ENCODE data around the gene CD52.
A peak's percentile ranks its signal among the peaks of the same experiment; 100 is the strongest.
"Not testable (repeated sequence)": the region's sequence is repeated elsewhere in the genome, so short reads cannot be mapped to it uniquely, and the experiment has no call there.

Gene CD52

DNA sequence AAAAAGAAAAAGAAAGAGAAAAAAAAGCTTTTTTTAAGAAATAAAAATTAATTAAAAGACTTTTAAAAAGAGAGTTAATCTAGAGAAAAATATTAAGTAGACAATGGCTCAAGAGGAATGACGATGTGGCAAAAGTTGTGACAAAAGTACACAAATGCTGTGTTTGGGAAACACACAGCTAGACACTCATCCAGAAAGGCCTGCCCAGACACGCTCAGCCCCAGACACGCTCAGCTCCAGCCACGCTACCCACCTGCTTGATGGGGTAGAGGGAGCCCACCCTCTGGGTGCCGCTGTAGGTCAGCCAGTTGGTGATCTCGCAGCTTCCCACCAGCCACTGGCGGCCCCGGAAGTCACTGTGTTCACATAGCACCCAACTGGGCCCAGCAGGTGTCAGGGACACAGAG lies 10.2 kb downstream of the CD52 start:
- TF ChIP-seq, protein P1, sequence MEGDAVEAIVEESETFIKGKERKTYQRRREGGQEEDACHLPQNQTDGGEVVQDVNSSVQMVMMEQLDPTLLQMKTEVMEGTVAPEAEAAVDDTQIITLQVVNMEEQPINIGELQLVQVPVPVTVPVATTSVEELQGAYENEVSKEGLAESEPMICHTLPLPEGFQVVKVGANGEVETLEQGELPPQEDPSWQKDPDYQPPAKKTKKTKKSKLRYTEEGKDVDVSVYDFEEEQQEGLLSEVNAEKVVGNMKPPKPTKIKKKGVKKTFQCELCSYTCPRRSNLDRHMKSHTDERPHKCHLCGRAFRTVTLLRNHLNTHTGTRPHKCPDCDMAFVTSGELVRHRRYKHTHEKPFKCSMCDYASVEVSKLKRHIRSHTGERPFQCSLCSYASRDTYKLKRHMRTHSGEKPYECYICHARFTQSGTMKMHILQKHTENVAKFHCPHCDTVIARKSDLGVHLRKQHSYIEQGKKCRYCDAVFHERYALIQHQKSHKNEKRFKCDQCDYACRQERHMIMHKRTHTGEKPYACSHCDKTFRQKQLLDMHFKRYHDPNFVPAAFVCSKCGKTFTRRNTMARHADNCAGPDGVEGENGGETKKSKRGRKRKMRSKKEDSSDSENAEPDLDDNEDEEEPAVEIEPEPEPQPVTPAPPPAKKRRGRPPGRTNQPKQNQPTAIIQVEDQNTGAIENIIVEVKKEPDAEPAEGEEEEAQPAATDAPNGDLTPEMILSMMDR (IDR thresholded peaks at IDR 0.05; ENCODE audit: low read depth, low read length), result no peak
- no peak overlapping the region for H3K4me3 ChIP-seq (replicated peaks in 1 of 2; ENCODE audit: low read depth in 2 of 2, low read length in 2 of 2)
- DNase-seq (ENCODE audit: low read depth in 2 of 2), result no peak

DNA sequence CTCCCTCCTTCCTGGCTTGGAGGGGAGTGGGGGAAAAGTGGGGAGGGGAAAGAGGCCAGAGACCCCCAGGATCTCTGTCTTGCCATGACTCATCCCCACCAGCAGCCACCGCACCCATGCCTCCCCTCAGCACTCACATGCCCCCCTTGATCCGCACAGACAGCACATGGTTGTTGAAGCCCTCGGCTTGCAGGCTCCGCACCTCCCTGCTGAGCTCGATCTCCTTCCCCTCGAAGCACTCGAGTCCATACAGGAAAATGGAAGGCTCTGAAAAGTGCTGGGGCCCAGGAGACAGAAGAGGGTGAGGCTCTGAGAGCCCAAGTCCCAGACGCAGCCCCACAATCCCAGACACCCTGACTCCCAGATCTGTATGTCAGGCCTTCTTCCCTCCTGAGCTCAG lies 10.8 kb downstream of the CD52 start:
- H3K4me3 ChIP-seq (replicated peaks in 1 of 2; ENCODE audit: low read depth in 2 of 2, low read length in 2 of 2), result no peak overlapping the region
- TF ChIP-seq, protein P1 (IDR thresholded peaks at IDR 0.05; ENCODE audit: low read depth, low read length), result no peak
- DNase-seq (ENCODE audit: low read depth in 2 of 2), result no peak

GRCh38 chr1:26329380-26329779 lies 11.6 kb downstream of the CD52 start:
- DNase-seq (ENCODE audit: low read depth in 2 of 2); H3K4me3 ChIP-seq (replicated peaks in 1 of 2; ENCODE audit: low read depth in 2 of 2, low read length in 2 of 2): not testable (repeated sequence)

DNA sequence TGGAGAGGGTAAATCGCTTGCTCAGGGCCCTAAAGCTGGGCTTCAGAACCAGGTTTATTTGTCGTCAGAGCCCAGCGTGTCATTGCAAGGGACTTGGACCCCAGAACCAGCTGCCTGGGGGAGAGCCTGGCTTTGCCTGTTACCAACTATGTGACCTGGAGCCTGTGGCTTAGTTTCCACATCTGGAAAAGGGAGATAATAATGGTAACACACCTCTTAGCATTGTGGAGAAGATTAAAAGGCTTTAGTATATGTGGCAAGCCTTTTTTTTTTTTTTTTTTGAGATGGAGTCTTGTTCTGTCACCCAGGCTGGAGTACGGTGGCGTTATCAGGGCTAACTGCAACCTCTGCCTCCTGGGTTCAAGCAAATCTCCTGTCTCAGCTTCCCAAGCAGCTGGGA lies 12.5 kb downstream of the CD52 start:
- DNase-seq (ENCODE audit: low read depth in 2 of 2), result no peak
- TF ChIP-seq, protein P1 (IDR thresholded peaks at IDR 0.05; ENCODE audit: low read depth, low read length), result no peak
- no peak overlapping the region for H3K4me3 ChIP-seq (replicated peaks in 1 of 2; ENCODE audit: low read depth in 2 of 2, low read length in 2 of 2)

DNA sequence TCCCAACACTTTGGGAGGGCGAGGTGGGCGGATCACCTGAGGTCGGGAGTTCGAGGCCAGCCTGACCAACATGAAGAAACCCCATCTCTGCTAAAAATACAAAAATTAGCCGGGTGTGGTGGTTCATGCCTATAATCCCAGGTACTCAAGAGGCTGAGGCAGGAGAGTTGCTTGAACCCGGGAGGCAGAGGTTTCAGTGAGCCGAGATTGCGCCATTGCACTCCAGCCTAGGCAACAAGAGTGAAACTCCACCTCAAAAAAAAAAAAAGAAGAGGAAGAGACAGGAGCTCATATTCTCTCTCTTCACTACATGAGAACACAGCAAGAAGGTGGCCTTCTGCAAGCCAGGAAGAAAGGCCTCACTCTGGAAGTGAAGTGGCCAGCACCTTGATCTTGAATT lies 15.6 kb downstream of the CD52 start:
- DNase-seq (ENCODE audit: low read depth in 2 of 2); H3K4me3 ChIP-seq (replicated peaks in 1 of 2; ENCODE audit: low read depth in 2 of 2, low read length in 2 of 2): not testable (repeated sequence)

DNA sequence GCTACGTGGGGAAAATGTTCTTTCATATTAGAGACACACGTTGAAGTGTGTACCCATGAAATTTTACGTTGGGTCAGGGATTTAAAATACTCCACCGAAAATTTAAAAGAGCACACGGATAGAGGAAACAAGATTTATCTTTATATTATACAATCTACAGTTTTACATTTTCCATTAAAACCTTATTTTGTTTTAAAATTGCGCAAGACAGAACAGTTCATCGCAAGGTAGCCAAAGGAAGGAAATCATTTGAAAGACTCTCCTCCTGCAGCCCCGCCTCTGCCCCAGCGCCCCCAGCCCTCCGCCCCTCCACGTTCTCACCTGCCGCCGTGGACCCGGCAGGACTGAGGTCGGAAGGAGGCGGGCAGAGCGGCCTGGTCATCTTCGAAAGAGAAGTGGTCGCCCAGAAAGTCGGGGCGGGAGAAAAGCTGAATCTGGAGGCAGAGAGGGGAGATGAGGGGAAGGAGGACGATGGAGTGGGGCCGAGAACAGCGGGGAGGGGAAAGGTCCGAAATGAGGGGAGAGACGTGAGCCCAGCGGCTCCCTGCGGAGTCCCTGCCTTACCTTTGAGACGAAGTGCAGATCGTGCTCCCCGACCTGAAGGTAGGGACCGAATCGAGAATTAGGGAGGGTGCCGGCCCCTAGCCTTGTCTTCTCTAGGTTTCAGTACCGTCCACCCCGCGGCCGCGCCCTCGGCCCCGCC lies 18.2 kb downstream of the CD52 start:
- TF ChIP-seq, protein P1 (IDR thresholded peaks at IDR 0.05; ENCODE audit: low read depth, low read length), result no peak

GRCh38 chr1:26336477-26337205 lies 18.9 kb downstream of the CD52 start:
- peak overlapping the region; percentile 57 for H3K4me3 ChIP-seq (replicated peaks in 1 of 2; ENCODE audit: low read depth in 2 of 2, low read length in 2 of 2)
- TF ChIP-seq, protein P1 (IDR thresholded peaks at IDR 0.05; ENCODE audit: low read depth, low read length), result no peak
- DNase-seq (ENCODE audit: low read depth in 2 of 2), result no peak

More for the DNA sequence above, 18.2 kb downstream of the CD52 start:
- no peak for DNase-seq (ENCODE audit: low read depth in 2 of 2)
- H3K4me3 ChIP-seq (replicated peaks in 1 of 2; ENCODE audit: low read depth in 2 of 2, low read length in 2 of 2), result peak overlapping the region; percentile 57

- no peak overlapping the region for H3K4me3 ChIP-seq (replicated peaks in 1 of 2; ENCODE audit: low read depth in 2 of 2, low read length in 2 of 2)
- TF ChIP-seq, protein P1 (IDR thresholded peaks at IDR 0.05; ENCODE audit: low read depth, low read length), result no peak
- DNase-seq (ENCODE audit: low read depth in 2 of 2), result no peak
These were observed 19.4 kb downstream of the CD52 start for GRCh38 chr1:26337206-26337535.

Measured in cardiac fibroblast (primary cell).